ENCODE data around the gene ANOS1.

Gene ANOS1

DNA sequence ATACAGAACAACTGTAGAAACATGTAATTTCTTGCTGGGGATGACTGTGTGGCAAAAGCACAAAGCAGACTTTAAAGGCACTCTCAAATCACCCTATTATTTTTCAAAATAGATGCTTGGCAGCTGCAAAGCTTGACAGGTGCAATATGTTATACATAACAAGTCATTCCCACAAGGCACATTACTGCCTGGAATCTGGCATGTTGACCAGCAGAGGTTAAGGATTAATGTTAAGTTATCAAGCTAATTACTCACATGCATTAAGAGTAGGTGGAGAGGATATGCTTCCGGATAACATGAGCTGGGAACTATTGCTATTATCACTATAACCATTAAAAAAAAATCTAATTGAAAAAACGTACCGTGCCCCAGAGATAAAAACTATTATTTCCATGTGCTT is 17.8 kb downstream of the ANOS1 start:
- DNase-seq (ENCODE audit: low read depth) = no peak

DNA sequence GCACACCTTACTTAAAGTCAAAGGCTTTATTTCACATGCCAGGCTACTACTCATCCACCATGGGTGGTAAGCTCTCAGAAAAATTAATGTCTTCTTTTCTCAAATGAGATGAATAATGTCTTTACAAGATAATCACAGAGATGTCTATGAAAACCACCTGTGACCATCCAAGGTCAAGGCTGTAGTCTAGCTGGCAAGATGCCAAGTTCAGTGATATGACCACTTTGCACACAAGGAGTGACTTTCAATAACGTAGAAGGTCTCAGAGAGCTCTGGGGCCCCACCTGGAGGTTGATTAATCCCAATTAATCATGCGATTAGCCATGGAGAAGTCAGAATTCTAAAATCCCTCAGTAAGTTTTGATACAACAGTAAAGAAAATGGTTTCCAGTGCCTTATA is 20.5 kb downstream of the ANOS1 start:
- DNase-seq (ENCODE audit: low read depth) = no peak

DNA sequence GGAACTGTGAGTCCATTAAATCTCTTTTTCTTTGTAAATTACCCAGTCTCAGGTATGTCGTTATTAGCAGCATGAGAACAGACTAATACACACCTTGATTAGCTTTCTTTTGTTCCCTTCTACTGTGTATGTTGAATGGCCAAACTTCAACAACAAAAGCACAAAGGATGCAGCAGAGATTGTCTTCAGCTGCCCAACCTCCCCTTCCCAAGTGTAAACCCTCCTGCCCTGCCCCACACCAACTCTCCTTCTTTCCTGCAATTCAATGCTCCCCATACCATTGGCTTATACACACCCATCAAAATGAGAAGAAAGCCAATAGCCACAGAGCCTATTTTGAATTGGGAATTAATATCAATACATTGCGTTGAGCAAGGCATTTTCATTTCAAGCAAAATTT is 27.8 kb downstream of the ANOS1 start:
- no peak for DNase-seq (ENCODE audit: low read depth)

DNA sequence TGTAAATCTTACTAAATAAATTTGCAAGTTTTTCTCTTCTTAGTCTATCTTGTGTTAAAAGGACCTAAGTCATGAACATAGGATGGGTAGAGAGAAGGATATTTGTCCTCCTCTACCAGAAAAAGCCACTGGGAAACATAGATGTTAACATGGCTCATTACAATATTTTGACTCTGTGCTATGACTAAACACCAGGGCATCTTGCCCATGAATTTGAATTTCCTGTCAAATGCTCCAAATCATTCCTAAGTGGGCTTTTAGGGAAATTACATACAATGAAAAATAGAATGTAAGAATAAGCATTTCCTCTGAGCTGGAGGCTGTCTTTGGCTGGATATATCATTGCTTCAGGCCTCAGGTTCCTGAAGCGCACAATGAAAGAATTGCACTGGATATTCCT is 39.1 kb downstream of the ANOS1 start:
- DNase-seq (ENCODE audit: low read depth) = no peak

DNA sequence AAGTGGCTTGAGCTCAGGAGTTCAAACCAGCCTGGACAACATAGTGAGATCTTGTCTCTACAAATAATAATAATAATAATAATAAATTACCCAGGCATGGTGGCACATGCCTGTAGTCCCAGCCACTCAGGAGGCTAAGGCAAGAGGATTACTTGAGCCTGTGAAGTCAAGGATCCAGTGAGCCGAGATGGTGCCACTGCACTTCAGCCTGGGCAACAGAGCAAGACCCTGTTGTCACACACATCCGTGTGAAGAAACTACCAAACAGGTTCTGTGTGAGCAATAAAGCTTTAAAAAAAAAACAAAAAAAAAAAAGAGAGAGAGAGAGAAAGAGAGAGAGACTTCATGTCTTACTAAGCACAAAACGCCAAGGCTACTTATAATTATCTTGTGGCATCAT is 42.5 kb downstream of the ANOS1 start:
- DNase-seq (ENCODE audit: low read depth) = no peak

DNA sequence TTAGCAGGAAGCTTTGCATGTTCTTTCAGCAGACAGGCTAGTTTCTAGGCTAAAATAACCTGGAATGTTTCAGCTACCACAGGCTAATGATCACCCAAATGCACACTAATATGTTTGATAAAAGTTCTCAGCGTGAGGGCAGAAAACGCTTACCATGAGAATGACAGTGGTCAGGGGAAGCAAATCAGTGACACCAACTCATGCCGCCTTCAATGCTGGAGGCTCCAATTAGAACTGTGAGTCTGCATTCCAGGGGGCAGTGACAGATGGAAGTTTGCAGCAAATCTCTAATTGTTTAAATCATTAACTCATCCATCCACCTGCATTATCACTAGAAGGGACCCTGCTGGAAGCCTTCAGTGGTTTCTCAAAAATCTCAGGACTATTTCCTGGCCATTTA is 43.2 kb downstream of the ANOS1 start:
- DNase-seq (ENCODE audit: low read depth) = no peak

DNA sequence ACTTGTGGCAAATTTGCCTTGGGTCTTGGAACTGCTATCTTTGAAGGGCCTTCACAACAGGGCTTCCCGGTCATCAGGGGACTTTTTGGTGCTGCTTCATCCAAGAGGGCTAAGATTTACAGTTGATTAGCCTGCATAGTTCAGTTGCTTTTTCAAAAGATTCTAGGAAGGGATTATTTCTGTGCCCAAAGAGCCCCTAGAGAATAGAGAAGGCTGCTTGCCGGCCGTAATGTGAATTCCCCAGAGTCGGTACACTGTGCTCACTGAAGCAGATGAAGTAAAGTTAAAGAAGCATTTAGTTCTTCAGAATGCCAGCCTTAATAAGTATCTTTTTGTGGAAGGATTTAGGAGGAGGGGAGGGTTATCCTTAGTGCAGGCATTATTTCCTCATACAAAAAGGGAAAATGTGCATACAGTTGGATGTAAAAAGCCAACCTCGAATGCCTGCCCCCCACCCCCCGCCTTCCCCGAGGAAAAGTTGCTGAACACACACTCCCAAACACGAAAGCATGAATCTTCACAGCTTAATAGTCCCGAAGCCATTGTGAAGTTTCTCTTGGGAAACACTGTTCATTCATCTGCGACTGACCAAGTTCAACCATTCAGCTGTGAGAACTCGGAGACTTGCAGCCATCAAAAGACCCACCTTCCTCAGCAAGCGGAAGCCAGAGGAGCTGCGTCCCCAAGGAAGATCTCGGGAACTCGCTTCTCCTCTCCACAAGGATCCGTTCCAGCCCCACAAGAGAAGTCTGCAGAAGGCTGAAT is 47.6 kb downstream of the ANOS1 start:
- DNase-seq (ENCODE audit: low read depth) = no peak

DNA sequence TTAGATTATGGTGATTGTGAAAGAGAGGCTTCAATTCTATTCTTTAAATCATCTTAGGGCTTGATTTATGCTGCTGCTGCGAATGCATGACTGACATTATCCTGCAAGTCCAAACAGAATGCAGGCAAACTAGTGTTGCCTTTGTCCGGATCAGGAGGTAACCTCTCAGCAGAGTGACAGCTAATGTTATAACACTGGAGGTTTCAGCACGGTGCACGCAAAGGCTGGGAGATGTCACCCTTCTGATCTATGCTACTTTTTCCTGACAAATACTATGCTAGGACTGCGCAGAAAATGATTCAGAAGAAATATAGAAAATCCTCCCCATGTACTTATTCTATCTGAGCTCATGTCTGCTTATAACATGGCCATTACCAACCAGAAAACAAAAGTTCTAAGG is 48.2 kb downstream of the ANOS1 start:
- DNase-seq (ENCODE audit: low read depth) = no peak

DNA sequence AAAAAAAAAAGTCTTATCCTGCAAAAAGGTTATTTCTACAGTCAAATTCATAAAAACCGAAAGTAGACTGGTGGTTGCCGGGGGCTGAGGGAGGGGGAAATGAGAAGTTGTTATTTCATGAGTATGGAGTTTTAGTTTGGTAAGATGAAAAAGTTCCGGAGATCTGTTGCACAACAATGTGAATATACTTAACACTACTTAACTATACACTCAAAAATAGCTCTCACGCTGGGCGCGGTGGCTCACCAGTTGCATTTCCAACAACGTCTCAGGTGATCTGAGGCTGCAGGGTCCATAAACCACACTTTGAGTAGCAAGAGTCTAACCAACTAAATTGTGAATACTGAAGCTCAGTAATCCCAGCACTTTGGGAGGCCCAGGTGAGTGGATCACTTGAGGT is 52.4 kb downstream of the ANOS1 start:
- no peak for DNase-seq (ENCODE audit: low read depth)

DNA sequence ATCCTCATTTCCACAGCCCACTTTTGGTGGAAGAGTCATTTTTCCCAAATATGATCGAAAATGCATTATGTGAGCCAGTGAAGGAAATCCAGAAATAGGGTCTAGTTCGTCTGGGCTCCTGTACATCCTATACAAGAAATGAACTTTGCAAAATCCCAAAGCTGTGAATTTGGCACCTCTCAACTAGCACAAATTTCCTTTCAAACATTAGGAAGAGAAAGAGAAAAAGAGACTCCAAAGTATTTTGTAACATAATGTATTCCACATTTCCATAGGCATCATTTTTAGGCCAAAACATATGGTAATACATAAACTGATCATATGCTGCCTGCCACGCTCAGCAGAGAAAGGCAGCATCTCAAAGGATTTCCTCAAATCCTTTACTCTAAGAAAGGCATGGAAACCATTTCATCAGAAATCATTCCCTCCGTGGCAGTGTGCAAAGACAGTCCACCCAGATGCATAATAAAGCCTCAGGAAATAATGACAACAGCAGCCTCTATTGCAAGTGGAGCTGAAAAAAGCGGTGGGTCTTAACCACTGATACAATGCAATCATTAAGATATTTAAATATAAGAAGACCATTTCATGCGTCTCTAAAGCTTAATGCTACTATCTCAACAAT is 56.8 kb downstream of the ANOS1 start:
- DNase-seq (ENCODE audit: low read depth) = no peak

DNA sequence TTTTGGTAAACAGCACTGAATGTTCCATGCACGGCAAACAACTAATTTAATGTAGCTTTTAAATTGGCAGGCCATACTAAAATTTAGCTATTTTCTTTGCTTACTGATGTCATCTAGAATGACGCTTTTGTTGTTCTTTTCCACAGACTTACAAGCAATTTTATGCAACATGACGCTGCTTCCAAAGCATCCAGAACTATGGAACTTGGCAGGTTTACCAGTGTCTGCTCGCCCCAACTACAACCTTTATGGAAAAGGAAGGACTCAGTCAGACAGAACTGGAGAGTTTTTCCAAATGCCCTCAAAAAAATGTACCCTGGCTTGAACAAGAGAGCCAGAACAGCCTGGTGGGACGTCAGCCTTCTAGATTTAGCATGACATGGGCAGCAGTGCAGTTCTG is 58.7 kb downstream of the ANOS1 start:
- no peak for DNase-seq (ENCODE audit: low read depth)

DNA sequence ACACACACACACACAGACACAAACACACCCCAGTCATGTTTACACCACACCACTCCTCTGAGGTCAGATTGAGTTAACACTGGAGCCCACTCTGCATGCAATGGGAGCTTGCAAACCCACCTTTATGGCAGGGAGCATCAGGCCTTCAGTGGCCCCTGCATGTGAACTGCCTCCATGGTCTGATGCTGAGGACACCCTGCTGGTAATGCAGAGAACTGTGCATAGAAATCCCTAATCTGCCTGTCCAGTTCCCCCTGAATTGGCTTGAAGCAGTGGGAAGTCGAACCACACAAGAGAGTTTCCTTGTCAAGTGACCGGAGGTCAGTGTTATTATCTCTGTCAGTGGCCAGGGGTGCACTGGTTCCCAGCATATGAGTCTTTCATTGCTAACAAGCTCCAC is 59.8 kb downstream of the ANOS1 start:
- DNase-seq (ENCODE audit: low read depth) = no peak

DNA sequence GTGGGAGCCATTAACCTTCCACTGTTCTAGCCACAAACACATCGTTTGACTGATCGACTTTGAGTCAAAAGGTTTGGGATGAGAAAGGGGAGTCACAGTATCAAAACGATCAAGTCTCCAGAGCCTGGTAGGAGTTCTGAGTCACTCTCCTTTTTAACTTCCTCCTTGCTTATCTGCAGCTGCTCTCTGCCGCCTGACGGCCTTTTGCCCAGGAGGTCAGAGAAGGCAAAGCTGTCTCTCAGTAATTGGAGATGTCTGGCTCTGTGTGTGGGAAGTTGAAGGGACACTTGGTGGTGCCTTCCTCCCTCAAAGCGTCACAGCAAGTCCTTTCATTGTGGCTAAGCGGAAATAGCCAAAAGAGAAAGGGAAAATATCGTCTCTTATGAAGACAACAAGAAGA is 63.1 kb downstream of the ANOS1 start:
- no peak for DNase-seq (ENCODE audit: low read depth)

DNA sequence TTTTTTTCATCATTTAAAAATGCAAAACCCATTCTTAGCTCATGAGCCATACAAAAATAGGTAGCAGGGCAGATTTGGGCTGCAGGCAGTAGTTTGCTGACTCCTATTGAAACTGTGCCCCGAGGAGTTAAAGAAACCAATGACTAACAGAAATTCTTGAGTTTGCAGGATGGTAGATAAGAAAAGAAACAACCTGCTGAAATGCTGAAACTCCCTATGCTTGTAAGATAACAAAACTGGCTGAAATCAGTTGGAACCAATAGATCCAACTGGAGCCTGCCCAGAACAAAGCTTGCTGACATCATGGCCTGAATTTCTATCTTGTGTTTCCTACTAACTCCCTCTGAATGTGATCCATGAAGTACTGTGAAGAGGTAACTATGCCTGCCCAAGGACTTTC is 68.6 kb downstream of the ANOS1 start:
- no peak for DNase-seq (ENCODE audit: low read depth)

DNA sequence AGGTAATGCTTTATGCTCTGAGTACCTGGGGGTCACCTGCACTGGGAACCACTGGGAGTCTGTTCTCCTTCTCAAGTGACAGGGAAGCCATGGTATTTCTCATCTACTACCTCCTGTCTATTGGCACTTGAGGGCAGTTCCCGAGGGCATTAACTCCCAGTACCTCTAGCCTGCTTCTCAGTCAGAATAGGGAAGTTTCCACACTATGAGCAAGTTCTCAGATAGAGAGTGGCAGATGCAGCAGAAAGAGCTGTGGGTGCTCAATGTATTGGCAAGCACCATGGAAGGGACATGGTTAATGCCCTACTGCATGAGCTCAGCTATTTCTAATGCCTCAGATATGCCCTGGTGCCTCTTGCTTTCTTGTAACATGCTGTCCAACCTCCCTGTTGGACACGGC is 74.1 kb downstream of the ANOS1 start:
- no peak for DNase-seq (ENCODE audit: low read depth)

DNA sequence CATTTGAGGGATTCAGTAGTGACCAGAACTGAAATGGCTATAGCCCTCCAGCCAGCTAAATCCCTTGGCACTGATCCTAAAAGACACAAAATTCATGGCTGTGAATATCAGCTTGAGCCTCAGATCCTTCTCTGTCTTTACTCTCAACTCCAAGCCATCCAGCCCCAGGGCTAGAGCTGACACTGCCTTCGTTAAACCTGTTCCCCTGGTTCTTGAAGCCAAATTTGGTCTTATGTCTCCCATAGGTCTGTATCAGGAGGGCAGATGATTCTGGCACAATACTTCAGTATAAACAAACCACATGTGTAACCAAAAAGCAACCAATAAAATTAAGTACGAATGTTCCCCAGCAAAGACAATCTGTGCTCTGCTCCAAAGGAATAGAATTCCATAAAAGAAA is 78.0 kb downstream of the ANOS1 start:
- DNase-seq (ENCODE audit: low read depth) = no peak

DNA sequence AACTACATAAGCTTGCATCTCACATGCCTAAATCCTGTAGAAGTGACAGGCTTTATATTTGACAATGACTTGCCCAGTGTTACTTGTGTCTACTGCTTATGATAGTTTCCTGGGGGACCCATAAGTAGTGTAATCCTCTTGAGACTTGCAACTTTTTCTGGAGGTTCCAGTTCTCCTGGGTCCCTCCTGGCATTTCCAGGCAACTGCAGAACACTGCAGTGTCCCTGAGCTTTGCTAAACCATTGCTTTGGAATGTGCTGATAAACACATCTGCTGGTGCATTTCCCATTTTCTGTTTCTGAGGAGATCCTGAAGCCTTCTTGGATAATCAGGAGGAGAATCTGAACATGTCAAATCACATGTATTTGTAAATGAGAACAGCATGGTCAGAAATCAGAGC is 82.0 kb downstream of the ANOS1 start:
- DNase-seq (ENCODE audit: low read depth) = no peak

DNA sequence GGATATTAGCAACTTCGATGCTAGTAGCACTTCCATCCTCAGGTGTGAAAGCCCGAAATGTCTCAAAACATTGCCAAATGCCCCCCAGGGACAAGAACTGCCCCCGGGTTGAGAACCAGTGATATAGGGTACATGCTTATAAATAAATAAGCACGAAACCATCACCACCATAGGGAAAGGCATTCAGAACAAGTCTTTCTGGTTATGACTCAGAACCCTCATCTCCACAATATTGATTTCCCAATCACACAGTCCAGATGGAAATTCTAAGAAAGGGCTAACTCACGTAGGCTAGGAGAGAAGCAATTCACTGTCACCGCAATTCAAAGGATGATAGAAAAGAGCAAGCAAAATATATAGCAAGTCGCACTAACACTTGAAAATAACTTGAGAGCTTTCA is 84.8 kb downstream of the ANOS1 start:
- no peak for DNase-seq (ENCODE audit: low read depth)

DNA sequence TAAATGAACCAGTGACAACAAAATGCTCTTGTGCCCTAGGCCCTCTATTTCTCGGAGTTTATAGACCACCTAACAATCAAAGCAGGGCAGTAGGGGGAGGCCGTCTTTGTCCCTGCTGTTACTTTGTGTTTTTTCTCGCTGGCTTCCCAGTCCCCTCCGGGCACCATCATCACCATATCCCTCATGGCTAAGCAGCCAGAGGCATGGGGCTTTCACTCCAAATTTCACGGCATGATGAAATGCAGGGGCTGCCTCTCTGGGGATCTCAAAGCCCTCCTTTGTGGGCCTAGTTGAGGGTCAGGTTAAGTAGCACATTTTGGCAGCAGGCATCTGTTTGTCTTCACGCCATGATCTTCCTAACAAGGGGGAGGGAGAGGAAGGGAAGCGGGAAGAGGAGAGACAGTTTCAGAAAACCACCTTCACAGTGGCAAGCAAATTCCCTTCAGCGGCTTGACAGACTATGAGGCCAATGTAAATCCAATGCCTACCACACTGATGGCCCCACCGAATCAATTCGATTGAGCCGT is 91.9 kb downstream of the ANOS1 start:
- DNase-seq (ENCODE audit: low read depth) = no peak

DNA sequence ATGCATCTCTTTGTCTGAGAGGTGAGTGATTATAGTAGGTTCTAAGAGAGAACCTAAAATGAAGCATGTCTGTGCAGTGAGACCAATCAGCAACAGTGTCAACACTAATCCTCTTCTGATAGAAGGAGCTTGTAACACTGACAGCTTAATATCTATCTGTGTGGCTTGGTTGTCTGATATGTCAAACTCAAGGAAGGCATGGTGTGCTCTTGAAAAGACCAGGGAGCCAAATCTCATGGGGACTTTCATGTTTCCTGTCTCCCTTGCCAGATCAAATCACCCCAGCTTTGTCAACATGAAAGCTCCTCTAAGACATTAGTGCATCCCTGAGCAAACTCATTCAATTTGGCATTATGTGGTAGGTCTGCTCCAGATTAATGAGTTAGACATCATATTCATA is 95.4 kb downstream of the ANOS1 start:
- DNase-seq (ENCODE audit: low read depth) = no peak

DNA sequence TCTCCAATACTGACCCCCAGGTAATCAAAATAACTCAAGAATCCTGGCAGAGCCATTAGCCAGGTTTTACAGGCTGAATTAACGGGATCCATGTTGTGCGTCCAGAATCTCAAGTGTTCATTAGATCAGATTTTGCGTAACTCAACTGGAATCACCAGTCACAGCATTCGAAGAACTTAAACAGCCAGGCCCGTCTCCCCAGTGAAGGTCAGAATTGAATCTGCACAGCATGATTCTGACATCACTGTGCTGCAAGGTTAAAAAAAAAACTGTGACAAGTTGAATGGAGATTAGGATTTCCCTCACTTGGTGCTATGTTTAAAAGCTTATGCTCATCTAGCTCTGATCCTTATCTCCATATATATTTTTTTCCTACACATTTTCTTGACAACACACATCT is 96.1 kb downstream of the ANOS1 start:
- DNase-seq (ENCODE audit: low read depth) = no peak

DNA sequence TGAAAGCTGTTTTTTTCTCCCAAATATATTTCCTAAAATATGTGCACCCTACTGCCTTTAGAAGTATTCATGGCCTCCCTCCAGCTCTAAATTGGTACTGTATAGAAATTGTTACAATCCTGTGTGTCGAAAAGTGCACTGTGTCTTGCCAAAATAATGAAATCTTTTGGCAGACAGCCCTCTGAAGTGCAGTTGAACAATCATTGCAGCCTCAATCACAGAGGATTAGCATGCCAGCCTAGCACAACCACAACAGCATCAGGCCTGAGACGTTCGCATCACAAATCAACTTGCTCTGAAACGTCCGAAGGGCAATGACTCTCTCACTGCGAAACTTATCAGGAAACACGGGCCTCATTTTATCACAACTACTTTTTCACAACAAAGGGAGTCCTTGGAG is 99.0 kb downstream of the ANOS1 start:
- no peak for DNase-seq (ENCODE audit: low read depth)

DNA sequence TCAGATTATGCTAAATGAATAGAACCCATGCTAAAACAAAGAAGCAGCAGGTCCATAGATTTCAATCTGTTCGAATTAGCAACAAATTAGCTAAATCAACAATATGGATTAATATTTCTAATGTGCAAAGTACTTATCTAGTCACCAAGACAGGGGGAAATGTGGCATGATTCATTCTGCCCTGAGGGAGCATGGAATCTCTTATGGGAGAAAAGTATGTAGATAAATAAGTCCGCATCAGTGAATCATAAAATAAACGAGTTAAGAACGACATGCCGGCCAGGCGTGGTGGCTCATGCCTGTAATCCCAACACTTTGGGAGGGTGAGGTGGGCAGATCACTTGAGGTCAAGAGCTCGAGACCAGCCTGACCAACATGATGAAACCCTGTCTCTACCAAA is 102.1 kb downstream of the ANOS1 start:
- DNase-seq (ENCODE audit: low read depth) = no peak

DNA sequence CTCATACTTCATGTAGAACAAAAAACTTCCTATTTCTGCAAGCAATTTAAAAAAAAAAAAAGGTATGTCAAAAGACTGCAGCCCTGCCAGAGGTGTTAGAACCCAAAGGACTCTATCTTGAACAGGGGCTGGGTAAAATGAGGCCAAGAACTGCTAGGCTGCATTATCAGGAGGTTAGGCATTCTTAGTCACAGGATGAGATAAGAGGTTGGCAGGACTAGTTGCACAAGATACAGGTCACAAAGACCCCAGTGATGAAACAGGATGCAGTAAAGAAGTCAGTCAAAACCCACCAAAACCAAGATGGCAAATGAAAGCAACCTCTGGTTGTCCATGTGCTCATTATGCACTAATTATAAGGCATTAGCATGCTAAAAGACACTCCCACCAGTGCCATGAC is 104.1 kb downstream of the ANOS1 start:
- DNase-seq (ENCODE audit: low read depth) = no peak

All from stimulated activated CD8-positive, alpha-beta memory T cell treated with anti-CD3 and anti-CD28 coated beads, Interleukin-12 subunit alpha, Interleukin-12 subunit beta, amount 100 ng/mL, for 1 hour (primary cell).